Measurements from ENCODE around the gene GIGYF2. TPM values are rescaled to one million over a fixed set of nuclear protein-coding genes. Genes with fewer than 3 reads are reported as not detected.

GIGYF2 gene
- total RNA-seq, 1 experiment from 2014 or later: 55.3 TPM

GRCh38 chr2:232835687-232836208, 138.6 kb downstream of the GIGYF2 start:
- no peak overlapping the region for H4K8ac ChIP-seq (replicated peaks; ENCODE audit: insufficient read length, low read depth, low read length)
- no peak overlapping the region for H3K27ac ChIP-seq (ENCODE audit: insufficient read length, low read depth, low read length)
- H3K14ac ChIP-seq (ENCODE audit: insufficient read depth, low read length): no peak overlapping the region
- WGBS (ENCODE audit: extremely low coverage, insufficient read length, low lambda C conversion rate): no CpG with 5 or more reads among the region's 14 CpGs
- no peak overlapping the region for H3T11ph ChIP-seq (ENCODE audit: low read length)
- Mint-ChIP-seq H3K4me1 (peaks cover 4 to 7% of the 10 kb centered on the region in 2 experiments; a peak in 2 of 4 replicates), H3K36me3 (ENCODE audit: insufficient read depth in 1 of 3, low read depth in 3 of 3) (peaks cover 15 to 70% (median 62%) of the 10 kb centered on the region in 3 experiments; a peak in 6 of 7 replicates), H3K4me3 (no peak overlapping the region), H3K9me3 (no peaks in the 10 kb centered on the region), H3K27me3 (ENCODE audit: low read depth) (no peaks in the 10 kb centered on the region; the same call in 1 of the 2 replicates), H3K27ac (peak overlapping the region in 1 of 3 experiments; percentile 61; a peak in 1 of 7 replicates)
- H3K27me3 ChIP-seq (ENCODE audit: insufficient read depth, low read length): no peaks in the 10 kb centered on the region
- H3K23ac ChIP-seq (ENCODE audit: insufficient read length, low read depth, low read length): no peak overlapping the region
- no peaks in the 10 kb centered on the region for H4K20me1 ChIP-seq (ENCODE audit: control insufficient read depth, insufficient read depth, insufficient read length)
- no peak overlapping the region for H3K4ac ChIP-seq (ENCODE audit: low read depth, low read length)
- H3K79me2 ChIP-seq (ENCODE audit: insufficient read depth, low read length): no peaks in the 10 kb centered on the region
- no peak overlapping the region for H2AFZ ChIP-seq (ENCODE audit: low read length)
- H3K56ac ChIP-seq (ENCODE audit: insufficient read length, low read depth, low read length): no peak overlapping the region
- no peak overlapping the region for H2BK20ac ChIP-seq (ENCODE audit: low read depth, low read length, poor library complexity, severe bottlenecking)
- no peak overlapping the region for H3K18ac ChIP-seq (ENCODE audit: insufficient read length, low read depth, low read length)
- no peak overlapping the region for H4K91ac ChIP-seq (ENCODE audit: insufficient read length, low read depth, low read length)
- no peak overlapping the region for H3K9ac ChIP-seq (ENCODE audit: extremely low read depth, insufficient read length, low read length)
- no peak overlapping the region for H2BK15ac ChIP-seq (ENCODE audit: low read depth, low read length)
- H3K4me2 ChIP-seq (ENCODE audit: insufficient read depth, insufficient read length, low read length): no peak overlapping the region
- H2AK5ac ChIP-seq (ENCODE audit: insufficient read length, low read length): no peak overlapping the region
- no peak overlapping the region for H2BK12ac ChIP-seq (ENCODE audit: insufficient read length, low read depth, low read length)
- H3K4me1 ChIP-seq (ENCODE audit: insufficient read depth, low read length): no peaks in the 10 kb centered on the region; the same call in 1 of the 2 replicates
- no peak overlapping the region for H2BK120ac ChIP-seq (ENCODE audit: low read depth, low read length, poor library complexity, severe bottlenecking)
- no peak for DNase-seq
- no peaks in the 10 kb centered on the region for H3K9me3 ChIP-seq (ENCODE audit: control insufficient read depth, low read depth, low read length)
- H3K79me1 ChIP-seq (ENCODE audit: insufficient read depth, low read depth, low read length, poor library complexity, severe bottlenecking): peaks cover 2% of the 10 kb centered on the region
- no peak overlapping the region for H2BK5ac ChIP-seq (ENCODE audit: insufficient read length, low read length)
- no peak overlapping the region for H4K5ac ChIP-seq (ENCODE audit: insufficient read length, low read depth, low read length)
- H3K23me2 ChIP-seq (ENCODE audit: insufficient read length, low read depth, low read length, poor library complexity, severe bottlenecking): no peaks in the 10 kb centered on the region
- no peak for TF ChIP-seq CTCF (conservative IDR thresholded peaks at IDR 0.05)

Data from H9 (cell line).